ENCODE data around the gene SQSTM1. TPM values are rescaled to one million over a fixed set of nuclear protein-coding genes. Genes with fewer than 3 reads are reported as not detected.

The SQSTM1 gene
- total RNA-seq (2022) (612 and 1,251 TPM in 2 replicates), Bru-seq, nascent RNA (percentile 99 among the genes with signal in this experiment), BruChase-seq, experiment 1, labeled RNA remaining after a 6-hour chase (percentile 99 among the genes with signal in this experiment), BruChase-seq, experiment 2, labeled RNA remaining after a 2-hour chase (percentile 99 among the genes with signal in this experiment)
- long read RNA-seq, transcript SQSTM1-201 (7 exons, 2,253 nt), result minor isoform, 6 of 775 reads
- long read RNA-seq, transcript SQSTM1-202 (8 exons, 2,986 nt), result major isoform, 478 of 775 reads
- long read RNA-seq, transcript SQSTM1-210 (3 exons, 921 nt), result minor isoform, 13 of 775 reads
- long read RNA-seq, partial matches to known transcripts, result 88 of 775 reads
- long read RNA-seq, other reads (novel, unspliced or antisense), result 190 of 775 reads

- Mint-ChIP-seq H3K27me3 (ENCODE audit: insufficient read depth, unreplicated experiment) (no peaks in the 10 kb centered on the region), H3K36me3 (ENCODE audit: insufficient read depth, unreplicated experiment) (peaks cover 62% of the 10 kb centered on the region), H3K4me1 (ENCODE audit: insufficient read depth, unreplicated experiment) (peaks cover 45% of the 10 kb centered on the region), H3K27ac (ENCODE audit: low read depth, unreplicated experiment) (peak within 1 kb of the TSS; percentile 98), H3K9me3 (ENCODE audit: unreplicated experiment) (no peaks in the 10 kb centered on the region), H3K4me3 (ENCODE audit: unreplicated experiment) (peak within 1 kb of the TSS; percentile 94)
- BruUV-seq (replicated peaks), result no TSS peak
- ChIA-PET POLR2A (interaction anchor here (0.6 to 4.0 kb wide), 29 partner anchors 9 to 262 kb away, joined by 3 to 134 read pairs (median 6); partner anchors contain the start of genes CANX, HNRNPH1, MAML1 and MGAT4B), CTCF (interaction anchor here (0.7 to 2.4 kb wide), 3 partner anchors 24 to 103 kb away, joined by 4 to 16 read pairs (median 4); no protein-coding TSS in a partner anchor)
- intact Hi-C loops (cut with micrococcal nuclease), result loop anchor here (1.0 to 2.0 kb wide), 3 partner anchors 13 to 57 kb away; partner anchors contain the start of gene MRNIP
- TF ChIP-seq CTCF (IDR thresholded peaks at IDR 0.05; ENCODE audit: unreplicated experiment), result peak; percentile 15
- DNase-seq (ENCODE audit: unreplicated experiment), result peak; percentile 84
Measured at GRCh38 chr5:179820483-179821297, at the start of gene SQSTM1. Gene SQSTM1 (plus strand): TSS chr5:179820905. CDS start chr5:179820937, 32 bp downstream.

GRCh38 chr5:179771311-179771895, 49.3 kb upstream of the SQSTM1 start:
- Mint-ChIP-seq H3K4me1 (ENCODE audit: insufficient read depth, unreplicated experiment) (no peaks in the 10 kb centered on the region), H3K36me3 (ENCODE audit: insufficient read depth, unreplicated experiment) (peaks cover 95% of the 10 kb centered on the region), H3K4me3 (ENCODE audit: unreplicated experiment) (no peak overlapping the region), H3K9me3 (ENCODE audit: unreplicated experiment) (no peaks in the 10 kb centered on the region), H3K27me3 (ENCODE audit: insufficient read depth, unreplicated experiment) (no peaks in the 10 kb centered on the region), H3K27ac (ENCODE audit: low read depth, unreplicated experiment) (no peak overlapping the region)
- intact Hi-C loops (cut with micrococcal nuclease), result no loop called here
- ChIA-PET CTCF (interaction anchor here (0.6 to 1.9 kb wide), 3 partner anchors 9 to 551 kb away, joined by 5 to 14 read pairs (median 7); no protein-coding TSS in a partner anchor), POLR2A (interaction anchor here (0.7 to 1.5 kb wide), 5 partner anchors 9 to 49 kb away, joined by 3 to 5 read pairs (median 4); partner anchors contain the start of genes MAML1 and SQSTM1)
- TF ChIP-seq CTCF (IDR thresholded peaks at IDR 0.05; ENCODE audit: unreplicated experiment), result no peak
- DNase-seq (ENCODE audit: unreplicated experiment), result no peak
- no TSS peak for BruUV-seq (replicated peaks)

GRCh38 chr5:179772351-179772750, 48.4 kb upstream of the SQSTM1 start:
- Mint-ChIP-seq H3K27me3 (ENCODE audit: insufficient read depth, unreplicated experiment) (no peaks in the 10 kb centered on the region), H3K27ac (ENCODE audit: low read depth, unreplicated experiment) (no peak overlapping the region), H3K4me3 (ENCODE audit: unreplicated experiment) (no peak overlapping the region), H3K4me1 (ENCODE audit: insufficient read depth, unreplicated experiment) (no peaks in the 10 kb centered on the region), H3K36me3 (ENCODE audit: insufficient read depth, unreplicated experiment) (peaks cover 95% of the 10 kb centered on the region), H3K9me3 (ENCODE audit: unreplicated experiment) (no peaks in the 10 kb centered on the region)
- intact Hi-C loops (cut with micrococcal nuclease), result no loop called here
- TF ChIP-seq CTCF (IDR thresholded peaks at IDR 0.05; ENCODE audit: unreplicated experiment), result no peak
- ChIA-PET CTCF (interaction anchor here (1.8 kb wide), 1 partner anchor 10 kb away, joined by 7 read pairs; no protein-coding TSS in a partner anchor), POLR2A (interaction anchor here (1.5 kb wide), 1 partner anchor 33 kb away, joined by 5 read pairs; no protein-coding TSS in a partner anchor)
- DNase-seq (ENCODE audit: unreplicated experiment), result no peak
- BruUV-seq (replicated peaks), result no TSS peak

Measured in MCF 10A (cell line).